ENCODE measurements around the gene ADH7.

ADH7 gene

GRCh38 chr4:99447079-99447478, 11.9 kb upstream of the ADH7 start:
- Histone ChIP-seq H2AFZ (ENCODE audit: low read length) (no peak overlapping the region), H3K4me2 (ENCODE audit: low read depth, low read length) (no peak overlapping the region), H3K27me3 (replicated peaks; ENCODE audit: insufficient read depth, low read length) (no peaks in the 10 kb centered on the region), H3K4me3 (ENCODE audit: low read length) (no peak overlapping the region), H3K79me2 (ENCODE audit: low read length) (no peaks in the 10 kb centered on the region), H3K27ac (ENCODE audit: low read length) (no peak overlapping the region), H4K20me1 (ENCODE audit: insufficient read depth, low read length) (no peaks in the 10 kb centered on the region), H3K4me1 (ENCODE audit: low read length) (no peaks in the 10 kb centered on the region), H3F3A (ENCODE audit: insufficient read depth, low read length) (no peaks in the 10 kb centered on the region), H3K36me3 (replicated peaks; ENCODE audit: insufficient read depth, low read length) (no peaks in the 10 kb centered on the region), H3K9ac (ENCODE audit: low read length) (no peak overlapping the region), H3K9me3 (replicated peaks; ENCODE audit: insufficient read depth, low read length) (no peaks in the 10 kb centered on the region), H3K9me2 (replicated peaks; ENCODE audit: insufficient read depth, low read length) (no peaks in the 10 kb centered on the region)
- TF ChIP-seq CTCF (IDR thresholded peaks at IDR 0.05; ENCODE audit: low read length) (no peak), EZH2 (optimal IDR thresholded peaks at IDR 0.05; ENCODE audit: low read depth, low read length) (no peak), EZH2phosphoT487 (IDR thresholded peaks at IDR 0.05; ENCODE audit: low read length) (no peak)
- DNase-seq, result peak; percentile 30

- Histone ChIP-seq H2AFZ (ENCODE audit: low read length) (no peak overlapping the region), H3K27me3 (replicated peaks; ENCODE audit: insufficient read depth, low read length) (no peaks in the 10 kb centered on the region), H3K4me3 (ENCODE audit: low read length) (no peak overlapping the region), H3F3A (ENCODE audit: insufficient read depth, low read length) (no peaks in the 10 kb centered on the region), H3K36me3 (replicated peaks; ENCODE audit: insufficient read depth, low read length) (no peaks in the 10 kb centered on the region), H3K4me1 (ENCODE audit: low read length) (no peaks in the 10 kb centered on the region), H4K20me1 (ENCODE audit: insufficient read depth, low read length) (no peaks in the 10 kb centered on the region), H3K79me2 (ENCODE audit: low read length) (no peaks in the 10 kb centered on the region), H3K9me3 (replicated peaks; ENCODE audit: insufficient read depth, low read length) (no peaks in the 10 kb centered on the region), H3K4me2 (ENCODE audit: low read depth, low read length) (no peak overlapping the region), H3K9me2 (replicated peaks; ENCODE audit: insufficient read depth, low read length) (no peaks in the 10 kb centered on the region), H3K27ac (ENCODE audit: low read length) (no peak overlapping the region), H3K9ac (ENCODE audit: low read length) (no peak overlapping the region)
- DNase-seq, result no peak
- TF ChIP-seq EZH2phosphoT487 (IDR thresholded peaks at IDR 0.05; ENCODE audit: low read length), result no peak
These were observed 3.3 kb upstream of the ADH7 start for GRCh38 chr4:99438405-99438780.

GRCh38 chr4:99437723-99438404, 2.7 kb upstream of the ADH7 start:
- TF ChIP-seq EZH2 (optimal IDR thresholded peaks at IDR 0.05; ENCODE audit: low read depth, low read length) (no peak), CTCF (IDR thresholded peaks at IDR 0.05; ENCODE audit: low read length) (no peak), EZH2phosphoT487 (IDR thresholded peaks at IDR 0.05; ENCODE audit: low read length) (no peak)
- Histone ChIP-seq H3K27ac (ENCODE audit: low read length) (no peak overlapping the region), H2AFZ (ENCODE audit: low read length) (no peak overlapping the region)

GRCh38 chr4:99436976-99437722, 2.0 kb upstream of the ADH7 start:
- no peak overlapping the region for H3K27ac ChIP-seq (ENCODE audit: low read length)
- H3K79me2 ChIP-seq (ENCODE audit: low read length), result no peaks in the 10 kb centered on the region
- TF ChIP-seq EZH2phosphoT487 (IDR thresholded peaks at IDR 0.05; ENCODE audit: low read length) (no peak), CTCF (IDR thresholded peaks at IDR 0.05; ENCODE audit: low read length) (no peak), EZH2 (optimal IDR thresholded peaks at IDR 0.05; ENCODE audit: low read depth, low read length) (no peak)

More at GRCh38 chr4:99437723-99438404, 2.7 kb upstream of the ADH7 start:
- H3K9me3 ChIP-seq (replicated peaks; ENCODE audit: insufficient read depth, low read length), result no peaks in the 10 kb centered on the region
- no peaks in the 10 kb centered on the region for H3K36me3 ChIP-seq (replicated peaks; ENCODE audit: insufficient read depth, low read length)
- no peaks in the 10 kb centered on the region for H3K4me1 ChIP-seq (ENCODE audit: low read length)
- no peak overlapping the region for H3K4me2 ChIP-seq (ENCODE audit: low read depth, low read length)
- no peak overlapping the region for H3K4me3 ChIP-seq (ENCODE audit: low read length)
- H3K9ac ChIP-seq (ENCODE audit: low read length), result no peak overlapping the region
- H3K79me2 ChIP-seq (ENCODE audit: low read length), result no peaks in the 10 kb centered on the region
- no peaks in the 10 kb centered on the region for H4K20me1 ChIP-seq (ENCODE audit: insufficient read depth, low read length)
- DNase-seq, result no peak
- H3K9me2 ChIP-seq (replicated peaks; ENCODE audit: insufficient read depth, low read length), result no peaks in the 10 kb centered on the region
- H3F3A ChIP-seq (ENCODE audit: insufficient read depth, low read length), result no peaks in the 10 kb centered on the region
- H3K27me3 ChIP-seq (replicated peaks; ENCODE audit: insufficient read depth, low read length), result no peaks in the 10 kb centered on the region

More at GRCh38 chr4:99436976-99437722, 2.0 kb upstream of the ADH7 start:
- H3K36me3 ChIP-seq (replicated peaks; ENCODE audit: insufficient read depth, low read length), result no peaks in the 10 kb centered on the region
- H3K4me3 ChIP-seq (ENCODE audit: low read length), result no peak overlapping the region
- H3K9me2 ChIP-seq (replicated peaks; ENCODE audit: insufficient read depth, low read length), result no peaks in the 10 kb centered on the region
- no peaks in the 10 kb centered on the region for H4K20me1 ChIP-seq (ENCODE audit: insufficient read depth, low read length)
- H3K9ac ChIP-seq (ENCODE audit: low read length), result no peak overlapping the region
- no peaks in the 10 kb centered on the region for H3K9me3 ChIP-seq (replicated peaks; ENCODE audit: insufficient read depth, low read length)
- no peaks in the 10 kb centered on the region for H3F3A ChIP-seq (ENCODE audit: insufficient read depth, low read length)
- DNase-seq, result no peak
- H3K27me3 ChIP-seq (replicated peaks; ENCODE audit: insufficient read depth, low read length), result no peaks in the 10 kb centered on the region
- H3K4me1 ChIP-seq (ENCODE audit: low read length), result no peaks in the 10 kb centered on the region
- no peak overlapping the region for H3K4me2 ChIP-seq (ENCODE audit: low read depth, low read length)
- H2AFZ ChIP-seq (ENCODE audit: low read length), result no peak overlapping the region
